Measurements from ENCODE around the gene APMAP.

DNA sequence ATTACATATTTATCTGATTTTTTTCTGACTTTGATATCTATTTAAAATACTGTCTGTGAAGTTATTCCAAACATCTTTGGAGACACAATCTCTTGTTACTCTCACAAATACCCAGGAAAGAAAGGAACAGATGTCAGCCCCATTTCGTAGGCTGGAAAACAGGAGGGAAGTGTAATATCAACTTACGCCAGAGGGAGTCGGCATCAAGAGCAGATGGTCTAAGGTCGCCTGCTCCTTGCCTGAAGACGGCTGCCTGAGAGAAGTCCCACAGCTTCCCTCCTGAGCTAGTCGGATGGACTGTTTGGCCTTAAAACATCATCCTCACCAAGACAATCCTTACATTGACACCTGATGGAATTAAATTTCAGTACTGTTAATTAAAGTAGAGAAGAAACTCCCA is 30.0 kb downstream of the APMAP start:
- TF ChIP-seq, protein P1, sequence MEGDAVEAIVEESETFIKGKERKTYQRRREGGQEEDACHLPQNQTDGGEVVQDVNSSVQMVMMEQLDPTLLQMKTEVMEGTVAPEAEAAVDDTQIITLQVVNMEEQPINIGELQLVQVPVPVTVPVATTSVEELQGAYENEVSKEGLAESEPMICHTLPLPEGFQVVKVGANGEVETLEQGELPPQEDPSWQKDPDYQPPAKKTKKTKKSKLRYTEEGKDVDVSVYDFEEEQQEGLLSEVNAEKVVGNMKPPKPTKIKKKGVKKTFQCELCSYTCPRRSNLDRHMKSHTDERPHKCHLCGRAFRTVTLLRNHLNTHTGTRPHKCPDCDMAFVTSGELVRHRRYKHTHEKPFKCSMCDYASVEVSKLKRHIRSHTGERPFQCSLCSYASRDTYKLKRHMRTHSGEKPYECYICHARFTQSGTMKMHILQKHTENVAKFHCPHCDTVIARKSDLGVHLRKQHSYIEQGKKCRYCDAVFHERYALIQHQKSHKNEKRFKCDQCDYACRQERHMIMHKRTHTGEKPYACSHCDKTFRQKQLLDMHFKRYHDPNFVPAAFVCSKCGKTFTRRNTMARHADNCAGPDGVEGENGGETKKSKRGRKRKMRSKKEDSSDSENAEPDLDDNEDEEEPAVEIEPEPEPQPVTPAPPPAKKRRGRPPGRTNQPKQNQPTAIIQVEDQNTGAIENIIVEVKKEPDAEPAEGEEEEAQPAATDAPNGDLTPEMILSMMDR (IDR thresholded peaks at IDR 0.05; ENCODE audit: low read depth, low read length): no peak
- no peak for TF ChIP-seq EZH2phosphoT487 (IDR thresholded peaks at IDR 0.05; ENCODE audit: low read depth)

Data from OCI-LY3 (cell line).